ENCODE data around the gene LOC128125822.

Gene LOC128125822

GRCh38 chr6:63543982-63544381 is 28.3 kb upstream of the LOC128125822 start:
- 50 to 71% methylated on average over 3 of the region's 3 CpGs for WGBS, 2 donors (ENCODE audit: low coverage in 1 of 2)
- no peaks in the 10 kb centered on the region for H3K4me1 ChIP-seq
- ATAC-seq, result no peak
- H3K36me3 ChIP-seq, result no peaks in the 10 kb centered on the region
- H3K9me3 ChIP-seq, result no peaks in the 10 kb centered on the region
- H3K27me3 ChIP-seq, result no peaks in the 10 kb centered on the region
- TF ChIP-seq EP300 (IDR thresholded peaks at IDR 0.05), result no peak
- no peak for TF ChIP-seq POLR2AphosphoS5 (IDR thresholded peaks at IDR 0.05)
- no peak for TF ChIP-seq CTCF (IDR thresholded peaks at IDR 0.05)
- TF ChIP-seq POLR2A (IDR thresholded peaks at IDR 0.05), result no peak
- H3K27ac ChIP-seq, result no peak overlapping the region
- no peak overlapping the region for H3K4me3 ChIP-seq

GRCh38 chr6:63546236-63546635 is 26.0 kb upstream of the LOC128125822 start:
- Histone ChIP-seq H3K27me3 (no peaks in the 10 kb centered on the region), H3K4me1 (no peaks in the 10 kb centered on the region), H3K9me3 (no peaks in the 10 kb centered on the region), H3K4me3 (no peak overlapping the region), H3K36me3 (no peaks in the 10 kb centered on the region), H3K27ac (no peak overlapping the region)
- ATAC-seq, result no peak
- 90 to 92% methylated on average over 6 of the region's 6 CpGs for WGBS, 2 donors (ENCODE audit: low coverage in 1 of 2)
- TF ChIP-seq POLR2A (IDR thresholded peaks at IDR 0.05) (no peak), POLR2AphosphoS5 (IDR thresholded peaks at IDR 0.05) (no peak), CTCF (IDR thresholded peaks at IDR 0.05) (no peak), EP300 (IDR thresholded peaks at IDR 0.05) (no peak)

- Histone ChIP-seq H3K27me3 (no peaks in the 10 kb centered on the region), H3K4me3 (no peak overlapping the region), H3K27ac (no peak overlapping the region), H3K4me1 (no peaks in the 10 kb centered on the region), H3K36me3 (no peaks in the 10 kb centered on the region), H3K9me3 (no peaks in the 10 kb centered on the region)
- 100% methylated on average over 1 of the region's 1 CpG for WGBS, 2 donors (ENCODE audit: low coverage in 1 of 2)
- no peak for ATAC-seq
- TF ChIP-seq POLR2A (IDR thresholded peaks at IDR 0.05), result no peak
- no peak for TF ChIP-seq CTCF (IDR thresholded peaks at IDR 0.05)
- no peak for TF ChIP-seq POLR2AphosphoS5 (IDR thresholded peaks at IDR 0.05)
- TF ChIP-seq EP300 (IDR thresholded peaks at IDR 0.05), result no peak
These were observed 25.6 kb upstream of the LOC128125822 start for GRCh38 chr6:63546697-63547096.

GRCh38 chr6:63549076-63549475 is 23.2 kb upstream of the LOC128125822 start:
- Histone ChIP-seq H3K4me1 (no peaks in the 10 kb centered on the region), H3K36me3 (no peaks in the 10 kb centered on the region), H3K27me3 (no peaks in the 10 kb centered on the region), H3K27ac (no peak overlapping the region), H3K9me3 (no peaks in the 10 kb centered on the region), H3K4me3 (no peak overlapping the region)
- ATAC-seq, result no peak
- TF ChIP-seq POLR2AphosphoS5 (IDR thresholded peaks at IDR 0.05), result no peak
- no peak for TF ChIP-seq CTCF (IDR thresholded peaks at IDR 0.05)
- no peak for TF ChIP-seq EP300 (IDR thresholded peaks at IDR 0.05)
- TF ChIP-seq POLR2A (IDR thresholded peaks at IDR 0.05), result no peak
- 75 to 93% methylated on average over 2 to 4 of the region's 5 CpGs for WGBS, 2 donors (ENCODE audit: low coverage in 1 of 2)

GRCh38 chr6:63553208-63553607 is 19.1 kb upstream of the LOC128125822 start:
- no peaks in the 10 kb centered on the region for H3K27me3 ChIP-seq
- 82 to 89% methylated on average over 3 of the region's 3 CpGs for WGBS, 2 donors (ENCODE audit: low coverage in 1 of 2)
- H3K4me1 ChIP-seq, result no peaks in the 10 kb centered on the region

More at GRCh38 chr6:63553208-63553607, 19.1 kb upstream of the LOC128125822 start:
- no peaks in the 10 kb centered on the region for H3K9me3 ChIP-seq
- no peak for ATAC-seq
- no peak for TF ChIP-seq POLR2A (IDR thresholded peaks at IDR 0.05)
- no peaks in the 10 kb centered on the region for H3K36me3 ChIP-seq
- H3K27ac ChIP-seq, result no peak overlapping the region
- no peak overlapping the region for H3K4me3 ChIP-seq
